Neuronal stem cell (in vitro differentiated cells): ENCODE results near the gene RASGRF2.

ENCODE experiments used
- DNase-seq: peaks from one replicate; pipeline ENCODE4 v3.0.0-alpha.2; 2013; ENCODE audit warnings: low spot score
- H2AFZ ChIP-seq: one replicate; pipeline ENCODE4 v1.6.1; 2013; ENCODE audit warnings: mild to moderate bottlenecking, low read length, inconsistent platforms
- H2AK5ac ChIP-seq: 2 replicates; pipeline ENCODE4 v1.6.1; 2013; ENCODE audit warnings: low read depth, mild to moderate bottlenecking, inconsistent platforms, low read length, moderate library complexity, mixed read lengths
- H2BK120ac ChIP-seq: 2 replicates; pipeline ENCODE4 v1.6.1; 2013; ENCODE audit warnings: low read depth, mild to moderate bottlenecking, inconsistent platforms, low read length, moderate library complexity, mixed read lengths
- H2BK12ac ChIP-seq: one replicate; pipeline ENCODE4 v1.6.1; 2013; ENCODE audit warnings: low read length, inconsistent platforms
- H2BK15ac ChIP-seq: 2 replicates; pipeline ENCODE4 v1.6.1; 2013; ENCODE audit warnings: mild to moderate bottlenecking, low read length, inconsistent platforms, mixed read lengths
- H2BK5ac ChIP-seq: one replicate; pipeline ENCODE4 v1.6.1; 2013; ENCODE audit warnings: inconsistent platforms, mild to moderate bottlenecking, low read length, moderate library complexity
- H3K14ac ChIP-seq: one replicate; pipeline ENCODE4 v1.6.1; 2013; ENCODE audit warnings: low read length, inconsistent platforms
- H3K18ac ChIP-seq: 2 replicates; pipeline ENCODE4 v1.6.1; 2013; ENCODE audit warnings: low read length, inconsistent platforms
- H3K23ac ChIP-seq: 2 replicates; pipeline ENCODE4 v1.6.1; 2013; ENCODE audit warnings: low read depth, mild to moderate bottlenecking, mixed read lengths, low read length, inconsistent platforms; ENCODE audit not compliant: poor library complexity
- H3K27ac ChIP-seq: replicated peaks from 3 replicates; pipeline ENCODE4 v1.5.1; 2013; ENCODE audit warnings: low read length, inconsistent platforms
- H3K27me3 ChIP-seq, 3 experiments: 2 replicates each; pipeline ENCODE4 v1.6.1; 2013; ENCODE audit warnings: low read length in 3 of 3, mild to moderate bottlenecking in 2 of 3, inconsistent platforms in 1 of 3, low read depth in 1 of 3, mixed read lengths in 1 of 3, moderate library complexity in 1 of 3; ENCODE audit not compliant: control insufficient read depth in 3 of 3, insufficient read depth in 3 of 3
- H3K36me3 ChIP-seq, 2 donors: replicated peaks in 1 of 2; 2 replicates each; pipeline ENCODE4 v1.6.1; 2013; ENCODE audit warnings: low read length in 2 of 2; ENCODE audit not compliant: control insufficient read depth in 2 of 2, insufficient read depth in 2 of 2
- H3K4ac ChIP-seq: 2 replicates; pipeline ENCODE4 v1.6.1; 2013; ENCODE audit warnings: inconsistent platforms, mild to moderate bottlenecking, low read length, moderate library complexity
- H3K4me1 ChIP-seq, 2 donors: 1 replicate in 1 of 2; 2 replicates in 1 of 2; pipeline ENCODE4 v1.6.1; 2013; ENCODE audit warnings: low read length in 2 of 2, low read depth in 1 of 2; ENCODE audit not compliant: control insufficient read depth in 2 of 2, insufficient read depth in 1 of 2
- H3K4me2 ChIP-seq: one replicate; pipeline ENCODE4 v1.6.1; 2013; ENCODE audit warnings: mild to moderate bottlenecking, low read length, inconsistent platforms; ENCODE audit not compliant: insufficient read depth, poor library complexity, severe bottlenecking
- H3K4me3 ChIP-seq, 2 donors: 2 replicates each; pipeline ENCODE4 v1.5.1; 2013; ENCODE audit warnings: low read length in 2 of 2, mild to moderate bottlenecking in 2 of 2, inconsistent platforms in 1 of 2, moderate library complexity in 1 of 2
- H3K79me1 ChIP-seq: one replicate; pipeline ENCODE4 v1.6.1; 2013; ENCODE audit warnings: low read depth, mild to moderate bottlenecking, inconsistent platforms, low read length, moderate library complexity
- H3K9ac ChIP-seq: one replicate; pipeline ENCODE4 v1.6.1; 2013; ENCODE audit warnings: mild to moderate bottlenecking, low read depth, low read length, inconsistent platforms; ENCODE audit not compliant: poor library complexity
- H3K9me3 ChIP-seq, 2 donors: replicated peaks in 1 of 2; 2 replicates each; pipeline versions ENCODE3 to v1.6.1; 2013; ENCODE audit warnings: low read length in 2 of 2, mild to moderate bottlenecking in 2 of 2, inconsistent platforms in 1 of 2, low read depth in 1 of 2, mixed read lengths in 1 of 2, moderate library complexity in 1 of 2; ENCODE audit not compliant: control insufficient read depth in 2 of 2, insufficient read depth in 1 of 2
- H4K8ac ChIP-seq: one replicate; pipeline ENCODE4 v1.6.1; 2013; ENCODE audit warnings: low read depth, mild to moderate bottlenecking, inconsistent platforms, low read length, moderate library complexity
- H4K91ac ChIP-seq: one replicate; pipeline ENCODE4 v1.6.1; 2013; ENCODE audit warnings: low read length, low read depth, mild to moderate bottlenecking, inconsistent platforms; ENCODE audit not compliant: poor library complexity
- WGBS, 2 donors: extraction: QIAGEN DNeasy Blood & Tissue Kit; methylation state at CpG; one replicate each; pipeline ENCODE4 v1.1.7; 2013; ENCODE audit warnings: missing lambda C conversion rate in 2 of 2, mixed read lengths in 1 of 2; ENCODE audit not compliant: insufficient read length in 2 of 2, insufficient replicate concordance in 1 of 2; ENCODE audit errors: extremely low coverage in 2 of 2; 5-methylcytosine and 5-hydroxymethylcytosine counted together

The RASGRF2 gene

DNA sequence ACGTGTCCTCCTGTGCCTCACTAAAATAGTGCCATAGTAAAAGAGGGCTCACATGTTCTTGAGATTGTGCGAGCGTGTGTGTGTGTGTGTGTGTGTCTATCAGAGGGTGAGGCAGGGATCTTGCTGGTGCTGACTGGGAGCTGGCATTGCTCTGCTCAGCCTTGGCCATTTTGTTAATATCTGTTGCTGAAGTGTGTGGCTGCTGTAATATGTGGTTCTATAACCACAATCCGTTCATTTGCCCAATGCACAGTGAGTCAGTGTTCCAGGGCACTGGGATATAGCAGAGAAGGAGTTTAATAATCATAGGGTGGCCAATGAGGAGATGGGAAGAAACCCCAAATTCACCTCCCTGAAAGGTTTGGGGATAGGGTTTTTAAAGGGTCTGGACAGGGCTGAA is 61.3 kb downstream of the RASGRF2 start:
- no peak overlapping the region for H2BK12ac ChIP-seq
- no peak overlapping the region for H2BK15ac ChIP-seq
- peaks cover 0 to 2% of the 10 kb centered on the region in 2 donors for H3K9me3 ChIP-seq
- no peaks in the 10 kb centered on the region for H3K36me3 ChIP-seq
- H3K4me3 ChIP-seq, result no peak overlapping the region
- H3K27ac ChIP-seq, result no peak overlapping the region
- no peaks in the 10 kb centered on the region for H3K27me3 ChIP-seq
- H3K9ac ChIP-seq, result no peak overlapping the region
- no peak overlapping the region for H2AFZ ChIP-seq
- H3K23ac ChIP-seq, result no peak overlapping the region
- H3K4ac ChIP-seq, result no peak overlapping the region
- no peak overlapping the region for H3K4me2 ChIP-seq
- H3K14ac ChIP-seq, result no peak overlapping the region
- DNase-seq, result no peak
- H3K4me1 ChIP-seq, result peaks cover 0 to 2% of the 10 kb centered on the region in 2 donors
- no peak overlapping the region for H3K18ac ChIP-seq
- no CpG with 5 or more reads among the region's 4 CpGs for WGBS, 2 donors
- no peaks in the 10 kb centered on the region for H3K79me1 ChIP-seq
- no peak overlapping the region for H4K91ac ChIP-seq
- no peak overlapping the region for H4K8ac ChIP-seq
- H2AK5ac ChIP-seq, result no peak overlapping the region
- no peak overlapping the region for H2BK5ac ChIP-seq
- no peak overlapping the region for H2BK120ac ChIP-seq

DNA sequence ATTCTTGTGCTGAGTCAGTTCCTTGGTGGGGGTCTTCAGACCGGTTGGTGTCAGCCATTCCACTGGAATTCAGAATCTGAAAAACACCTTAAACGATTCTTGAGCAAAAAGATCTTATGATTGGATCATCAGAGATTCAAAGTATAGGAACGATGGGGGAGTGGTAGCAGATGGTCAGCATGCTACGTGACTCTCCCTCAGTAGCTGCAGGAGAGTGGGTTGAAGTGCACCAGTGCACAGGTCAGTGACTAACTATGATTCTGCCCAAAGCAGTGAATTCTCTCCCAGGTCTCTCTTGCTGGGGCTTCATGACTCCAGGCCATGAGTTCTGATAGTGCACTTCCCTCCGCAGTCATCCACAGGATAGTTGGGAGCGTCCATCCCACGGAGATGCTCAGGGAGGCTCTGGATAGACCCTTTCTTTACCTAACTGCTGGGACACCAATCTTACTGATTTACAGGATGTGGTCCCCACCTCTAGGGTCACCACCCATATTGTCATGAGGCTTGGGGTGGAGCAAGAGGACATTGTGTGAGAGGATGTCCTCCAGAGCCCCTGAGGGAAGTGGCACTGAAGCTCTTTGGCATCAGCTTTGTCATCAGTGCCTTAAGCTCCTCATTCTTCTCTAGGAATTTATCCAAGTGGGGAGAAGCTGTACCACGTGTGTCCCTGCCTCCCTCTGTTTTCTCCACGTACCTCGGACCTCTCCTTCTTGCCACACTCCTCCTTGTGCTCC is 62.0 kb downstream of the RASGRF2 start:
- no peak overlapping the region for H3K9ac ChIP-seq
- no CpG with 5 or more reads among the region's 10 CpGs for WGBS, 2 donors
- H4K91ac ChIP-seq, result no peak overlapping the region
- no peak overlapping the region for H3K14ac ChIP-seq
- DNase-seq, result no peak
- no peak overlapping the region for H2BK12ac ChIP-seq
- H3K4me2 ChIP-seq, result no peak overlapping the region
- peaks cover 0 to 2% of the 10 kb centered on the region in 2 donors for H3K9me3 ChIP-seq
- H3K4me1 ChIP-seq, result no peaks in the 10 kb centered on the region
- H3K23ac ChIP-seq, result no peak overlapping the region
- H2AFZ ChIP-seq, result no peak overlapping the region
- no peaks in the 10 kb centered on the region for H3K79me1 ChIP-seq
- no peak overlapping the region for H2BK15ac ChIP-seq
- H4K8ac ChIP-seq, result no peak overlapping the region
- no peaks in the 10 kb centered on the region for H3K27me3 ChIP-seq
- no peak overlapping the region for H2BK120ac ChIP-seq
- no peak overlapping the region for H3K18ac ChIP-seq
- H3K36me3 ChIP-seq, result no peaks in the 10 kb centered on the region
- H3K4ac ChIP-seq, result no peak overlapping the region
- H3K27ac ChIP-seq, result no peak overlapping the region
- no peak overlapping the region for H2AK5ac ChIP-seq
- no peak overlapping the region for H2BK5ac ChIP-seq
- H3K4me3 ChIP-seq, result no peak overlapping the region

DNA sequence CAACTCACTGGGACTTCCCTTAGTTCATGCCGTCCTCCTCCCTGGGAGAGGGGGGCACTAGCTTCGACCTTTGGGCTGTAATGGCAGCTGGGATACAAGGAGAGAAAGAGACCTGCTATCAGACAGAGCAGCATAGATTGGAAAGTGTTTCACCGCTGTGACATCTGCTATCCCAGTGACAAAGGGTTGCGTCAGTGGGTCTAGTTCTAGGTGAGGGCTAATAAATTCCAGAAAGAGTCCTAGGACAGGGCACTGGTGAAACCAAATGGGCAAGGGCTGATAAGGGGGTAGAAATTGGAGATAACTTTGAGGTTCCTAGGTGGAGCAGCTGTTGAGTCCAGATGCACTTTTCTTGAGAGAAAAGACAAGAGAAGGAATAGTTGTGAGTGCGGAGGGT is 62.5 kb downstream of the RASGRF2 start:
- Histone ChIP-seq H2AFZ (no peak overlapping the region), H3K4me3 (no peak overlapping the region), H3K9ac (no peak overlapping the region), H3K27ac (no peak overlapping the region), H3K14ac (no peak overlapping the region), H3K9me3 (peaks cover 0 to 2% of the 10 kb centered on the region in 2 donors), H4K8ac (no peak overlapping the region), H3K36me3 (no peaks in the 10 kb centered on the region), H2BK120ac (no peak overlapping the region), H3K4me2 (no peak overlapping the region), H3K79me1 (no peaks in the 10 kb centered on the region), H3K4ac (no peak overlapping the region), H3K23ac (no peak overlapping the region), H2BK12ac (no peak overlapping the region), H3K4me1 (no peaks in the 10 kb centered on the region), H2AK5ac (no peak overlapping the region), H2BK15ac (no peak overlapping the region), H3K27me3 (no peaks in the 10 kb centered on the region), H2BK5ac (no peak overlapping the region), H4K91ac (no peak overlapping the region), H3K18ac (no peak overlapping the region)
- DNase-seq, result no peak
- 100% methylated on average over 1 of the region's 5 CpGs; no CpG with 5 or more reads in 1 of the 2 donors for WGBS, 2 donors

DNA sequence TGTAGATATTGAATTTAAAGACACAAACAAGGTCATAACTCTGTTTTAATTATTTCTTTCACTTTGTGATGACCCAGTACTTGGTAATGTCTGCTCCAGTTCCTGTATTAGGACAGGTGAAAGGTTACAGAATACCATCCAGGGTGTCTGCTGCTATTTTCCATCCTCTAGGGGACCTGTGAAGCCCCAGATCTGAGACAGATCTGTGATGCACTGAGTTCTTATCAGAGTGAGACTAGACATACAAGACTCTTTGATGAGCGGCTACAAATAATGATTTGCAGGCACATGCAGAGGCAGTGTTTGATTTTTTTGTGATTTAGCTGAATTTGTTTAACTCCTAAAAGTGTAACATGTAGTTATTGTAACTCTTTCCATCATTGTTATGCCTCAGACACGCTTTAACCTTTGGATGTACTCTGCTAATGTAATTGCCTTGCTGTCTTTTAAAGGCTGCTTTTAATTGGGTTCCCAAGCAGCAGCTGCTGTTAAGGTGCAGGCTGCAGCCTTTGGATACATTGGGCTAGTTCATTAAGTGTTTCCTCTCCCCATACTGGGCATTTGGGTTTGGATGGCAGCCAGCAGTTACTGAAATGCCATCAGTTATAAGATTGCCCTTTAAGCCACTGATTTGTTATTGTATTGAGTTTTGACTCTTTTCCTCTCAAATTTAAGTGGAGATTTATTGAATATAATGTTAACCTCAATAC is 63.3 kb downstream of the RASGRF2 start:
- Histone ChIP-seq H3K36me3 (no peaks in the 10 kb centered on the region), H3K14ac (no peak overlapping the region), H2AFZ (no peak overlapping the region), H3K27ac (no peak overlapping the region), H3K79me1 (no peaks in the 10 kb centered on the region), H3K4ac (no peak overlapping the region), H2BK15ac (no peak overlapping the region), H3K4me2 (no peak overlapping the region), H3K9ac (no peak overlapping the region), H3K4me3 (no peak overlapping the region), H3K18ac (no peak overlapping the region), H4K91ac (no peak overlapping the region), H2AK5ac (no peak overlapping the region), H3K4me1 (no peaks in the 10 kb centered on the region), H2BK120ac (no peak overlapping the region), H4K8ac (no peak overlapping the region), H3K9me3 (peaks cover 0 to 2% of the 10 kb centered on the region in 2 donors), H2BK12ac (no peak overlapping the region), H3K23ac (no peak overlapping the region), H2BK5ac (no peak overlapping the region), H3K27me3 (no peaks in the 10 kb centered on the region)
- no CpG with 5 or more reads among the region's 2 CpGs for WGBS, 2 donors
- no peak for DNase-seq
